ENCODE results near the gene C5orf24. TPM values are rescaled to one million over a fixed set of nuclear protein-coding genes. Genes with fewer than 3 reads are reported as not detected.

The C5orf24 gene
- total RNA-seq, 1 experiment from 2014 or later: 18.2 TPM

GRCh38 chr5:134817006-134817405, 28.8 kb upstream of the C5orf24 start:
- intact Hi-C loops (cut with micrococcal nuclease): no loop called here
- H3F3A ChIP-seq (ENCODE audit: low read length, unreplicated experiment): no peaks in the 10 kb centered on the region
- no peak for ATAC-seq
- no peaks in the 10 kb centered on the region for H3K9me2 ChIP-seq (replicated peaks; ENCODE audit: low read length)
- no peaks in the 10 kb centered on the region for H3K4me1 ChIP-seq (ENCODE audit: insufficient read depth, low read length)
- H3K4me3 ChIP-seq (ENCODE audit: low read length): no peak overlapping the region
- H3K27me3 ChIP-seq (ENCODE audit: low read length): no peaks in the 10 kb centered on the region
- H3K9ac ChIP-seq (ENCODE audit: low read length): no peak overlapping the region
- H2AFZ ChIP-seq (ENCODE audit: low read length): no peak overlapping the region
- TF ChIP-seq EZH2 (IDR thresholded peaks at IDR 0.05; ENCODE audit: low read length, unreplicated experiment) (no peak), CTCF (conservative IDR thresholded peaks at IDR 0.05; ENCODE audit: low read depth, low read length) (no peak), EZH2phosphoT487 (IDR thresholded peaks at IDR 0.05; ENCODE audit: borderline replicate concordance, low read length) (no peak)
- no peak for DNase-seq
- H3K27ac ChIP-seq (ENCODE audit: low read length): no peak overlapping the region
- H3K36me3 ChIP-seq (ENCODE audit: low read depth, low read length): peaks cover 22% of the 10 kb centered on the region; the same call in 1 of the 2 replicates
- no peaks in the 10 kb centered on the region for H4K20me1 ChIP-seq (ENCODE audit: low read length)
- H3K9me3 ChIP-seq (ENCODE audit: low read length): no peaks in the 10 kb centered on the region
- no peaks in the 10 kb centered on the region for H3K79me2 ChIP-seq (ENCODE audit: low read length)
- no peak overlapping the region for H3K4me2 ChIP-seq (ENCODE audit: low read length)
- CTCF ChIA-PET: no interaction called here
- POLR2A ChIA-PET (ENCODE audit: unreplicated experiment): no interaction called here
- no TSS peak for BruUV-seq (replicated peaks)

GRCh38 chr5:134818776-134819175, 27.0 kb upstream of the C5orf24 start:
- Histone ChIP-seq H3K36me3 (ENCODE audit: low read depth, low read length) (peaks cover 26% of the 10 kb centered on the region; the same call in 1 of the 2 replicates), H2AFZ (ENCODE audit: low read length) (no peak overlapping the region), H3K27ac (ENCODE audit: low read length) (no peak overlapping the region), H3K4me2 (ENCODE audit: low read length) (no peak overlapping the region), H3K9me2 (replicated peaks; ENCODE audit: low read length) (no peaks in the 10 kb centered on the region), H4K20me1 (ENCODE audit: low read length) (no peaks in the 10 kb centered on the region), H3K4me1 (ENCODE audit: insufficient read depth, low read length) (no peaks in the 10 kb centered on the region), H3K4me3 (ENCODE audit: low read length) (no peak overlapping the region), H3K27me3 (ENCODE audit: low read length) (no peaks in the 10 kb centered on the region), H3K79me2 (ENCODE audit: low read length) (no peaks in the 10 kb centered on the region), H3K9ac (ENCODE audit: low read length) (no peak overlapping the region), H3K9me3 (ENCODE audit: low read length) (no peaks in the 10 kb centered on the region), H3F3A (ENCODE audit: low read length, unreplicated experiment) (no peaks in the 10 kb centered on the region)
- ChIA-PET POLR2A (ENCODE audit: unreplicated experiment) (no interaction called here), CTCF (interaction anchor here (0.7 kb wide), 1 partner anchor 192 kb away, joined by 3 read pairs; no protein-coding TSS in a partner anchor)
- DNase-seq (no peak), ATAC-seq (no peak)
- TF ChIP-seq EZH2phosphoT487 (IDR thresholded peaks at IDR 0.05; ENCODE audit: borderline replicate concordance, low read length): no peak
- TF ChIP-seq CTCF (conservative IDR thresholded peaks at IDR 0.05; ENCODE audit: low read depth, low read length): no peak
- no peak for TF ChIP-seq EZH2 (IDR thresholded peaks at IDR 0.05; ENCODE audit: low read length, unreplicated experiment)
- intact Hi-C loops (cut with micrococcal nuclease): no loop called here
- no TSS peak for BruUV-seq (replicated peaks)

- H3K9me3 ChIP-seq (ENCODE audit: low read length): no peaks in the 10 kb centered on the region
- POLR2A ChIA-PET (ENCODE audit: unreplicated experiment): no interaction called here
- H3K9me2 ChIP-seq (replicated peaks; ENCODE audit: low read length): no peaks in the 10 kb centered on the region
- H3K27me3 ChIP-seq (ENCODE audit: low read length): no peaks in the 10 kb centered on the region
- H3K9ac ChIP-seq (ENCODE audit: low read length): no peak overlapping the region
- H3K79me2 ChIP-seq (ENCODE audit: low read length): no peaks in the 10 kb centered on the region
- DNase-seq (no peak), ATAC-seq (no peak)
- CTCF ChIA-PET: no interaction called here
- no peaks in the 10 kb centered on the region for H3F3A ChIP-seq (ENCODE audit: low read length, unreplicated experiment)
- TF ChIP-seq EZH2 (IDR thresholded peaks at IDR 0.05; ENCODE audit: low read length, unreplicated experiment) (no peak), EZH2phosphoT487 (IDR thresholded peaks at IDR 0.05; ENCODE audit: borderline replicate concordance, low read length) (no peak), CTCF (conservative IDR thresholded peaks at IDR 0.05; ENCODE audit: low read depth, low read length) (no peak)
- no peak overlapping the region for H2AFZ ChIP-seq (ENCODE audit: low read length)
- H3K4me3 ChIP-seq (ENCODE audit: low read length): no peak overlapping the region
- BruUV-seq (replicated peaks): no TSS peak
- H3K27ac ChIP-seq (ENCODE audit: low read length): no peak overlapping the region
- intact Hi-C loops (cut with micrococcal nuclease): no loop called here
- H4K20me1 ChIP-seq (ENCODE audit: low read length): no peaks in the 10 kb centered on the region
- no peaks in the 10 kb centered on the region for H3K4me1 ChIP-seq (ENCODE audit: insufficient read depth, low read length)
- H3K36me3 ChIP-seq (ENCODE audit: low read depth, low read length): peaks cover 26% of the 10 kb centered on the region; the same call in 1 of the 2 replicates
- H3K4me2 ChIP-seq (ENCODE audit: low read length): no peak overlapping the region
These were observed 26.3 kb upstream of the C5orf24 start for GRCh38 chr5:134819407-134819963.

Measured in PC-3 (cell line).